SK-N-MC (cell line): ENCODE data around the gene SNX24.

Experiments used
- DNase-seq: peaks from one replicate; pipeline ENCODE4 v3.0.0-alpha.2; 2011; ENCODE audit warnings: low read depth, low spot score
- H3K27ac ChIP-seq: fragments of 200-600 bp; sonication (generic); 2 replicates; pipeline ENCODE4 v1.5.1; 2016; ENCODE audit warnings: mixed run types
- H3K36me3 ChIP-seq: fragments of 200-600 bp; sonication (generic); 2 replicates; pipeline ENCODE4 v1.6.1; 2017; ENCODE audit warnings: antibody characterized with exemption, low read length, mixed read lengths; ENCODE audit not compliant: insufficient read depth
- H3K4me3 ChIP-seq: fragments of 200-600 bp; sonication (generic); 2 replicates; pipeline ENCODE4 v1.5.1; 2016
- H3K9ac ChIP-seq: fragments of 200-600 bp; sonication (generic); 2 replicates; pipeline ENCODE4 v1.8.0; 2017; ENCODE audit warnings: mixed run types, mixed read lengths; ENCODE audit not compliant: insufficient read length
- H3K9me3 ChIP-seq: fragments of 200-600 bp; sonication (generic); 2 replicates; pipeline ENCODE4 v1.6.1; 2017; ENCODE audit warnings: low read depth, mild to moderate bottlenecking, antibody characterized with exemption, low read length, moderate library complexity, mixed read lengths
- EZH2 ChIP-seq: fragments of 200-600 bp; sonication (generic); IDR thresholded peaks from one replicate; pipeline ENCODE4 v1.6.1; 2017; ENCODE audit warnings: antibody characterized with exemption
- FOXP2 ChIP-seq: optimal IDR thresholded peaks from 2 replicates; pipeline ENCODE3; 2011; ENCODE audit warnings: mild to moderate bottlenecking, moderate library complexity; ENCODE audit not compliant: insufficient read depth; ENCODE audit errors: extremely low read length, control extremely low read depth
- POLR2AphosphoS5 ChIP-seq: IDR thresholded peaks from 2 replicates; pipeline ENCODE4 v1.6.1; 2012; ENCODE audit warnings: mild to moderate bottlenecking, low read depth, low read length, borderline replicate concordance

Gene SNX24

GRCh38 chr5:122879076-122879475 lies 33.7 kb downstream of the SNX24 start:
- H3K9ac ChIP-seq: no peak overlapping the region
- H3K4me3 ChIP-seq: no peak overlapping the region
- no peak overlapping the region for H3K27ac ChIP-seq
- H3K9me3 ChIP-seq: no peaks in the 10 kb centered on the region
- TF ChIP-seq POLR2AphosphoS5 (no peak), FOXP2 (no peak), EZH2 (no peak)
- H3K36me3 ChIP-seq: no peaks in the 10 kb centered on the region
- DNase-seq: no peak

GRCh38 chr5:122880170-122880689 lies 34.8 kb downstream of the SNX24 start:
- H3K9me3 ChIP-seq: no peaks in the 10 kb centered on the region
- no peak overlapping the region for H3K4me3 ChIP-seq
- H3K36me3 ChIP-seq: no peaks in the 10 kb centered on the region
- TF ChIP-seq FOXP2: no peak
- no peak for TF ChIP-seq EZH2
- H3K27ac ChIP-seq: no peak overlapping the region
- DNase-seq: no peak
- no peak overlapping the region for H3K9ac ChIP-seq

- TF ChIP-seq FOXP2: no peak
- TF ChIP-seq POLR2AphosphoS5: no peak
- no peak for TF ChIP-seq EZH2
- DNase-seq: no peak
- Histone ChIP-seq H3K27ac (no peak overlapping the region), H3K9me3 (no peaks in the 10 kb centered on the region), H3K9ac (no peak overlapping the region), H3K4me3 (no peak overlapping the region), H3K36me3 (no peaks in the 10 kb centered on the region)
Observed at GRCh38 chr5:122880749-122881148, 35.3 kb downstream of the SNX24 start.

GRCh38 chr5:122882831-122883230 lies 37.4 kb downstream of the SNX24 start:
- no peak overlapping the region for H3K4me3 ChIP-seq
- DNase-seq: no peak
- TF ChIP-seq POLR2AphosphoS5 (no peak), FOXP2 (no peak), EZH2 (no peak)
- no peaks in the 10 kb centered on the region for H3K36me3 ChIP-seq
- no peak overlapping the region for H3K9ac ChIP-seq
- no peaks in the 10 kb centered on the region for H3K9me3 ChIP-seq
- H3K27ac ChIP-seq: no peak overlapping the region

GRCh38 chr5:122885045-122885517 lies 39.7 kb downstream of the SNX24 start:
- H3K36me3 ChIP-seq: no peaks in the 10 kb centered on the region
- TF ChIP-seq FOXP2 (no peak), EZH2 (no peak), POLR2AphosphoS5 (no peak)
- H3K27ac ChIP-seq: no peak overlapping the region
- H3K9me3 ChIP-seq: no peaks in the 10 kb centered on the region
- H3K4me3 ChIP-seq: no peak overlapping the region
- no peak overlapping the region for H3K9ac ChIP-seq
- DNase-seq: no peak

- no peaks in the 10 kb centered on the region for H3K9me3 ChIP-seq
- no peak overlapping the region for H3K27ac ChIP-seq
- no peak for DNase-seq
- no peaks in the 10 kb centered on the region for H3K36me3 ChIP-seq
- TF ChIP-seq EZH2: no peak
- TF ChIP-seq FOXP2: no peak
- TF ChIP-seq POLR2AphosphoS5: no peak
- no peak overlapping the region for H3K9ac ChIP-seq
- H3K4me3 ChIP-seq: no peak overlapping the region
Observed at GRCh38 chr5:122885891-122886290, 40.5 kb downstream of the SNX24 start.

GRCh38 chr5:122895141-122895540 lies 49.7 kb downstream of the SNX24 start:
- no peak overlapping the region for H3K27ac ChIP-seq
- no peaks in the 10 kb centered on the region for H3K9me3 ChIP-seq
- H3K9ac ChIP-seq: no peak overlapping the region
- H3K36me3 ChIP-seq: no peaks in the 10 kb centered on the region
- TF ChIP-seq POLR2AphosphoS5: no peak
- no peak for TF ChIP-seq EZH2
- TF ChIP-seq FOXP2: no peak
- no peak for DNase-seq
- H3K4me3 ChIP-seq: no peak overlapping the region

GRCh38 chr5:122896598-122897282 lies 51.3 kb downstream of the SNX24 start:
- no peak for TF ChIP-seq POLR2AphosphoS5
- Histone ChIP-seq H3K4me3 (no peak overlapping the region), H3K9me3 (no peaks in the 10 kb centered on the region), H3K27ac (no peak overlapping the region), H3K36me3 (no peaks in the 10 kb centered on the region), H3K9ac (no peak overlapping the region)
- DNase-seq: no peak

GRCh38 chr5:122897283-122897602 lies 51.8 kb downstream of the SNX24 start:
- TF ChIP-seq POLR2AphosphoS5 (no peak), EZH2 (no peak), FOXP2 (no peak)
- no peak for DNase-seq

More at GRCh38 chr5:122897283-122897602, 51.8 kb downstream of the SNX24 start:
- H3K9ac ChIP-seq: no peak overlapping the region
- H3K36me3 ChIP-seq: no peaks in the 10 kb centered on the region
- no peak overlapping the region for H3K27ac ChIP-seq
- no peak overlapping the region for H3K4me3 ChIP-seq
- H3K9me3 ChIP-seq: no peaks in the 10 kb centered on the region
